Measurements from ENCODE around the gene MLLT10.
"Not testable (repeated sequence)": the region's sequence is repeated elsewhere in the genome, so short reads cannot be mapped to it uniquely, and the experiment has no call there.

MLLT10 gene

GRCh38 chr10:21552638-21553037, 18.6 kb downstream of the MLLT10 start:
- no peaks in the 10 kb centered on the region for H3K4me1 ChIP-seq (ENCODE audit: insufficient read depth, insufficient read length)
- no peak for DNase-seq (ENCODE audit: low read depth, low spot score)
- H3K4me3 ChIP-seq (ENCODE audit: insufficient read length, low read depth): no peak overlapping the region
- peaks cover 58% of the 10 kb centered on the region for H3K36me3 ChIP-seq (ENCODE audit: insufficient read depth, insufficient read length, low read length)
- no peak for TF ChIP-seq SUZ12 (IDR thresholded peaks at IDR 0.05; ENCODE audit: extremely low read depth, insufficient read depth, insufficient read length)
- TF ChIP-seq YY1 (IDR thresholded peaks at IDR 0.05; ENCODE audit: insufficient read depth, insufficient read length): no peak
- no peak for TF ChIP-seq ZNF274 (IDR thresholded peaks at IDR 0.05; ENCODE audit: low read depth, low read length)
- H3K9me3 ChIP-seq (ENCODE audit: insufficient read depth, low read length): no peaks in the 10 kb centered on the region
- H3K9ac ChIP-seq (ENCODE audit: insufficient read length, low read depth): no peak overlapping the region
- no peaks in the 10 kb centered on the region for H3K27me3 ChIP-seq (ENCODE audit: insufficient read depth, insufficient read length)

- TF ChIP-seq ZNF274 (IDR thresholded peaks at IDR 0.05; ENCODE audit: low read depth, low read length) (no peak), SUZ12 (IDR thresholded peaks at IDR 0.05; ENCODE audit: extremely low read depth, insufficient read depth, insufficient read length) (no peak), YY1 (IDR thresholded peaks at IDR 0.05; ENCODE audit: insufficient read depth, insufficient read length) (no peak)
- no peaks in the 10 kb centered on the region for H3K4me1 ChIP-seq (ENCODE audit: insufficient read depth, insufficient read length)
- H3K4me3 ChIP-seq (ENCODE audit: insufficient read length, low read depth): no peak overlapping the region
- no peak for DNase-seq (ENCODE audit: low read depth, low spot score)
- H3K9ac ChIP-seq (ENCODE audit: insufficient read length, low read depth): no peak overlapping the region
- no peaks in the 10 kb centered on the region for H3K27me3 ChIP-seq (ENCODE audit: insufficient read depth, insufficient read length)
- no peaks in the 10 kb centered on the region for H3K9me3 ChIP-seq (ENCODE audit: insufficient read depth, low read length)
- H3K36me3 ChIP-seq (ENCODE audit: insufficient read depth, insufficient read length, low read length): peaks cover 53% of the 10 kb centered on the region
Measured at GRCh38 chr10:21556527-21556926, 22.5 kb downstream of the MLLT10 start.

- not testable (repeated sequence) for H3K9ac ChIP-seq (ENCODE audit: insufficient read length, low read depth); H3K9me3 ChIP-seq (ENCODE audit: insufficient read depth, low read length); H3K4me1 ChIP-seq (ENCODE audit: insufficient read depth, insufficient read length); DNase-seq (ENCODE audit: low read depth, low spot score); H3K27me3 ChIP-seq (ENCODE audit: insufficient read depth, insufficient read length); H3K4me3 ChIP-seq (ENCODE audit: insufficient read length, low read depth)
- peaks cover 39% of the 10 kb centered on the region for H3K36me3 ChIP-seq (ENCODE audit: insufficient read depth, insufficient read length, low read length)
Measured at GRCh38 chr10:21558984-21559383, 25.0 kb downstream of the MLLT10 start.

- Histone ChIP-seq H3K4me3 (ENCODE audit: insufficient read length, low read depth) (no peak overlapping the region), H3K9ac (ENCODE audit: insufficient read length, low read depth) (no peak overlapping the region), H3K4me1 (ENCODE audit: insufficient read depth, insufficient read length) (no peaks in the 10 kb centered on the region), H3K36me3 (ENCODE audit: insufficient read depth, insufficient read length, low read length) (no peaks in the 10 kb centered on the region), H3K27me3 (ENCODE audit: insufficient read depth, insufficient read length) (no peaks in the 10 kb centered on the region), H3K9me3 (ENCODE audit: insufficient read depth, low read length) (no peaks in the 10 kb centered on the region)
- TF ChIP-seq ZNF274 (IDR thresholded peaks at IDR 0.05; ENCODE audit: low read depth, low read length) (no peak), YY1 (IDR thresholded peaks at IDR 0.05; ENCODE audit: insufficient read depth, insufficient read length) (no peak), SUZ12 (IDR thresholded peaks at IDR 0.05; ENCODE audit: extremely low read depth, insufficient read depth, insufficient read length) (no peak)
- DNase-seq (ENCODE audit: low read depth, low spot score): no peak
Measured at GRCh38 chr10:21570761-21571521, 36.9 kb downstream of the MLLT10 start.

GRCh38 chr10:21572578-21572977, 38.5 kb downstream of the MLLT10 start:
- H3K4me1 ChIP-seq (ENCODE audit: insufficient read depth, insufficient read length): no peaks in the 10 kb centered on the region

GRCh38 chr10:21574514-21574913, 40.5 kb downstream of the MLLT10 start:
- not testable (repeated sequence) for H3K4me1 ChIP-seq (ENCODE audit: insufficient read depth, insufficient read length); H3K36me3 ChIP-seq (ENCODE audit: insufficient read depth, insufficient read length, low read length); H3K9me3 ChIP-seq (ENCODE audit: insufficient read depth, low read length); DNase-seq (ENCODE audit: low read depth, low spot score); H3K27me3 ChIP-seq (ENCODE audit: insufficient read depth, insufficient read length); H3K4me3 ChIP-seq (ENCODE audit: insufficient read length, low read depth); H3K9ac ChIP-seq (ENCODE audit: insufficient read length, low read depth)

More at GRCh38 chr10:21572578-21572977, 38.5 kb downstream of the MLLT10 start:
- no peaks in the 10 kb centered on the region for H3K9me3 ChIP-seq (ENCODE audit: insufficient read depth, low read length)
- no peaks in the 10 kb centered on the region for H3K27me3 ChIP-seq (ENCODE audit: insufficient read depth, insufficient read length)
- no peak overlapping the region for H3K9ac ChIP-seq (ENCODE audit: insufficient read length, low read depth)
- no peak for DNase-seq (ENCODE audit: low read depth, low spot score)
- no peak for TF ChIP-seq ZNF274 (IDR thresholded peaks at IDR 0.05; ENCODE audit: low read depth, low read length)
- H3K36me3 ChIP-seq (ENCODE audit: insufficient read depth, insufficient read length, low read length): no peaks in the 10 kb centered on the region
- no peak overlapping the region for H3K4me3 ChIP-seq (ENCODE audit: insufficient read length, low read depth)

- H3K9ac ChIP-seq (ENCODE audit: insufficient read length, low read depth): no peak overlapping the region
Measured at GRCh38 chr10:21579291-21579690, 45.3 kb downstream of the MLLT10 start.

GRCh38 chr10:21581421-21581834, 47.4 kb downstream of the MLLT10 start:
- not testable (repeated sequence) for H3K27me3 ChIP-seq (ENCODE audit: insufficient read depth, insufficient read length); H3K4me3 ChIP-seq (ENCODE audit: insufficient read length, low read depth); H3K36me3 ChIP-seq (ENCODE audit: insufficient read depth, insufficient read length, low read length); DNase-seq (ENCODE audit: low read depth, low spot score); H3K9ac ChIP-seq (ENCODE audit: insufficient read length, low read depth); H3K4me1 ChIP-seq (ENCODE audit: insufficient read depth, insufficient read length); H3K9me3 ChIP-seq (ENCODE audit: insufficient read depth, low read length)

More at GRCh38 chr10:21579291-21579690, 45.3 kb downstream of the MLLT10 start:
- Histone ChIP-seq H3K27me3 (ENCODE audit: insufficient read depth, insufficient read length) (no peaks in the 10 kb centered on the region), H3K4me3 (ENCODE audit: insufficient read length, low read depth) (no peak overlapping the region), H3K9me3 (ENCODE audit: insufficient read depth, low read length) (no peaks in the 10 kb centered on the region), H3K4me1 (ENCODE audit: insufficient read depth, insufficient read length) (no peaks in the 10 kb centered on the region), H3K36me3 (ENCODE audit: insufficient read depth, insufficient read length, low read length) (no peaks in the 10 kb centered on the region)
- TF ChIP-seq YY1 (IDR thresholded peaks at IDR 0.05; ENCODE audit: insufficient read depth, insufficient read length) (no peak), ZNF274 (IDR thresholded peaks at IDR 0.05; ENCODE audit: low read depth, low read length) (no peak), SUZ12 (IDR thresholded peaks at IDR 0.05; ENCODE audit: extremely low read depth, insufficient read depth, insufficient read length) (no peak)
- no peak for DNase-seq (ENCODE audit: low read depth, low spot score)

Measured in NT2/D1 (cell line).